SK-MEL-5 (cell line): ENCODE results near the gene GSTT2. TPM values are rescaled to one million over a fixed set of nuclear protein-coding genes. Genes with fewer than 3 reads are reported as not detected.
"Not testable (repeated sequence)": the region's sequence is repeated elsewhere in the genome, so short reads cannot be mapped to it uniquely, and the experiment has no call there.

Source experiments
- DNase-seq: peaks from one replicate; pipeline ENCODE4 v3.0.0-alpha.2; 2016; ENCODE audit warnings: low read depth, low spot score
- in situ Hi-C: cut with HindIII; loops from 2 replicates; pipeline ENCODE4 v1.10.0; 2016; ENCODE audit warnings: low sequenced_read_pairs, high pct_unique_total_duplicates, low pct_unique_long_range_greater_than_20kb
- total RNA-seq: library from RNA; depleted of rRNA; stranded (reverse); fragments of >200 nt; shearing (Covaris generic); gene quantifications from 2 replicates; pipeline ENCODE4 v1.2.3, GENCODE V29; 2014

The GSTT2 gene
- total RNA-seq, 1 experiment from 2014 or later: not detected

DNA sequence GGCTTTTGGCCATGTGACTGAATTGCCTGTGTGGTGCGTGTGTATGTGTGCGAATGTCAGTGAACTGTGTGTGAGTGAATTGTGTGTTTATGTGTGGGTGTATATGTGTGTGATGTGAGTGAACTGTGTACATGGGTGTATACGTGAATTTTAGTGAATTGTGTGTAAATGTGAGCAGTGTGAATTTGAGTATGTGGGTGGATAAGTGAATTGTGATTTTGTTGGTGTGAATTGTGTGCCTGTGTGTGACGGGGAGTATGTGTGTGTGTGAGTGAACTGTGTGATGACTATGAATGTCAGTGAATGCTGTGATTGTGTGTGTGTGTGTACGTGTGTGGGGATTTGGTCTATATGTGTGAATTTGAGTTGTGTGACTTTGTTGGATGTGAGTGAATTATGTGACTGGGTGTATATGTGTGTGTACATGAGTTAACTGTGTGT is 9.7 kb upstream of the GSTT2 start:
- DNase-seq: no peak
- in situ Hi-C loops: no loop called here

DNA sequence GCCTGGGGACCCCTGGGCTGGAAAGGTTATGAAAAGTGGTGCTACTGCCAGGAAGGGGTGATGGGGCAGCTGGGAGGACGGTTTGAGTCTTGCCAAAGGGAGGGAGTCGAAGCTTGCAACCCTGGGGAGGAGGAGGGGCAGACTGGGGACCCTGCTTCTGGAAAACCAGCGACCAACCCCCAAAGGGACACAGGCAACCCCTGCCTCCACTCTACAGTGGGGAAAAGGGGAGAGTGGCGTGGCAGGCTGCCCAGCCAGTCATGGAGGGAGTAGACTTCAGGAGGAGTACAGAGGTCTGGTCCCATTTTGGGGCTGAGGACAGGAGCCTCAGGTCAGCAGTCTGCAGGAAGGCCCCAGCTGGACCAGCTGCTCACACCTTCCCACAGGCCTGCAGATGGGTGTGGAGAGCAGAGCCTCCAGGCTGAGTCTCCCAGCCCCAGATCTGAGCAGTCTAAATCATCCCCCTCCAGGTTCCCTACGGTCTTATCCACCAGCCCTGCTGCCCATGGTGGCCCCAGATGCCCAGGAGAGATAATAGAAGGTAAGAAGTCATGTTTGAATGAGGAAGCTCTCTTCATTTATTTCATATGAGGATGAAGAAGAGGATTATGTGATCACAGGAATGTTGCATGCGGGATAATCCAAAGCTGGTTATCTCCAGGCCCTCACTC is 9.0 kb upstream of the GSTT2 start:
- DNase-seq: no peak
- in situ Hi-C loops: no loop called here

- in situ Hi-C loops, DNase-seq: not testable (repeated sequence)
Observed at GRCh38 chr22:23971927-23972326, 8.0 kb upstream of the GSTT2 start.

GRCh38 chr22:23974345-23974744 is 5.6 kb upstream of the GSTT2 start, which contains the start of gene DDT:
Gene DDT, minus strand, starts transcription at chr22:23974441. Its CDS starts 27 bp downstream, at chr22:23974414.
- DNase-seq, in situ Hi-C loops: not testable (repeated sequence)

DNA sequence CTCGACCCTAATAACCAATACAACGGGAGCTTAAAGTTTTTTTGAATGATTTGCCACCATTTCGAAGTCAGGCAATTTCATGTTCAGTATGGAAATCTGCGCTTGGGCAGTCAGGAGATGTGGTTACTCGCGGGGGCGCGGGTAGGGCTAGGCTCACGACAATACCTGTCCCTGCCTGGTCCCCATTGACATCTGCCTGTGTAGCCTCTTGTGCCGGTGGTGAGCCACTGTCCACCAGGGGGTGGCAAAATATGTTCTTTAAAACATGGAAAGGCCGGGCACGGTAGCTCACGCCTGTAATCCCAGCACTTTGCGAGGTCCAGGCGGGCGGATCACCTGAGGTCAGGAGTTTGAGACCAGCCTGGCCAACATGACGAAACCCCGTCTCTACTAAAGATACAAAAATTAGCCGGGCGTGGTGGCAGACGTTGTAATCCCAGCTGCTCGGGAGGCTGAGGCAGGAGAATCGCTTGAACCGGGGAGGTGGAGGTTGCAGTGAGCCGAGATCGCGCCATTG is 5.0 kb upstream of the GSTT2 start:
- DNase-seq, in situ Hi-C loops: not testable (repeated sequence)

- DNase-seq, in situ Hi-C loops: not testable (repeated sequence)
Observed at GRCh38 chr22:23977304-23977703, 2.6 kb upstream of the GSTT2 start.

GRCh38 chr22:23980567-23980966 is 633 bp downstream of the GSTT2 start:
- DNase-seq, in situ Hi-C loops: not testable (repeated sequence)

DNA sequence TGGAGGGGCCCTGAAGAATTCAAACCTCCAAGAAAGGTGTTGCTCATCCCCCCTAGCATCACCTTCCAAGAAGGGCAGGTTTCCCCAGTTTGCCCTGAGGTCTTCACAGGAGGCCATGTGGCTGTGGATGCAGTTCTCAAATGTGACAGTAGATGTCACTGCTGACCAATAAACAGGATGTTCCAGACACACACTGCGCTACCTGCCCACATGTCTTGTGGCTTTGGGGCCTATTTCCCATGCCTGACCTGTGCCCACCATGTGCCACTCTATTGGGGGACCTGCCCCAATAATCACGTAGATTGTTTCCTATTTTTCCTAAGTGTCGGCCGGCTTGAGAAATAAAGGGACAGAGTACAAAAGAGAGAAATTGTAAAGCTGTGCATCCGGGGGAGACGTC is 4.5 kb downstream of the GSTT2 start:
- in situ Hi-C loops: no loop called here
- DNase-seq: peak; percentile 35

DNA sequence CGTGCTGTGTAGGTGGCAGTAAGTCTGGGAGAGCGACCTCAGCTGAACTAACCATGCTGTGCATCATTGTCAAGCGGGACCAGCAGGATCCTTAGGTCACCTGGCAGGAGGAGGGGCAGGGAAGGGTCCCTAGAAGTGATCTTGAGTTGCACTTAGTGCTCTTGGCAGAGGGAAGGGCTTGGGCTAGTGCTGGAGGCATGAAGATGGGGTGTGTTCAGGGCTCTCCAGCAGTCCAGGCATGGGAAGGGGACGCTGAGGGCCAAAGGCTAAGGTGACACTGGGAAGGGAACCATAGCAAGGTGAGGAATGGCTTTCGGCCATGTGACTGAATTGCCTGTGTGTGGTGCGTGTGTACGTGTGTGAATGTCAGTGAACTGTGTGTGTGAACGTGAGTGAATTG is 6.2 kb downstream of the GSTT2 start:
- DNase-seq, in situ Hi-C loops: not testable (repeated sequence)

DNA sequence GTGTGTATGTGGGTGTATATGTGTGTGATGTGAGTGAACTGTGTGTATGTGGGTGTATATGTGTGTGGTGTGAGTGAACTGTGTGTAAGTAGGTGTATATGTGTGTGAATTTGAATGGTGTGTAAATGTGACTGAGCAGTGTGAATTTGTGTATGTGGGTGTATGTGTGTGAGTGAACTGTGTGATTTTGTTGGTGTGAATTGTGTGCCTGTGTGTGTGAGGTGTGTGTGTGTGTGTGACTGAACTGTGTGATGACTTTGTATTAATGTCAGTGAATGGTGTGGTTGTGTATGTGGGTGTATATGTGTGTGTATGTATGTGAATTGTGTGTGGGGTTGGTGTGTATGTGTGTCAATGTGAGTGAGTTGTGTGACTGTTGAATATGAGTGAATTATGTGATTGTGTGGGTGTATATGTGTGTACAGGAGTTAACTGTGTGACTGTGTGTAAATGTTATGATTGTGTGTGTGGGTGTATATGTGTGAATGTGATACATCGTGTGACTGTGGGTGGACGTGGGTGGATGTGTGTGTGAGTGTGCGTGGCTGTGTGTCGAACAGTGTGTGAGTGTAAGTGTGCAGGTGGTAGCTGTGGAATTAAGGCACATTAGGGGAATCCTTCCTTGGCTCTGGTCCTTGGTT is 6.7 kb downstream of the GSTT2 start:
- DNase-seq, in situ Hi-C loops: not testable (repeated sequence)

GRCh38 chr22:23989583-23990244 is 9.8 kb downstream of the GSTT2 start:
- in situ Hi-C loops, DNase-seq: not testable (repeated sequence)

- DNase-seq, in situ Hi-C loops: not testable (repeated sequence)
Observed at GRCh38 chr22:23993080-23993479, 13.1 kb downstream of the GSTT2 start.

- in situ Hi-C loops, DNase-seq: not testable (repeated sequence)
Observed at GRCh38 chr22:23993581-23994177, 13.7 kb downstream of the GSTT2 start.

DNA sequence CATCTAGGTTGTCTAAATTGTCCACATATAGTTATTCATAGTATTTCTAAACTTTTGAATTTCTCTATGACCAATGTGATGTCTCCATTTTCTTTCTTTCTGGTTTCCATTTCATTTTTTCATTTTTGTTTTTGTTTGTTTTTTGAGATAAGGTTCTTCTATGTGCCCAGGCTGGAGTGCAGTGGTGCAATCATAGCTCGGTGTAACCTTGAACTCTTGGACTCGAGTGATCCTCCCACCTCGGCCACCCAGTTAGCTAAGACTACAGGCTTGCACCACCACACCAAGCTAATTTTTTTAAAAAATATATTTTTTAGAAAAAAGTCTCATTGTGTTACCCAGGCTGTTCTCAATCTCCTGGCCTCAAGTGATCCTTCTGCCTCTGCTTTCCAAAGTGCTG is 17.2 kb downstream of the GSTT2 start:
- DNase-seq: no peak
- in situ Hi-C loops: no loop called here

DNA sequence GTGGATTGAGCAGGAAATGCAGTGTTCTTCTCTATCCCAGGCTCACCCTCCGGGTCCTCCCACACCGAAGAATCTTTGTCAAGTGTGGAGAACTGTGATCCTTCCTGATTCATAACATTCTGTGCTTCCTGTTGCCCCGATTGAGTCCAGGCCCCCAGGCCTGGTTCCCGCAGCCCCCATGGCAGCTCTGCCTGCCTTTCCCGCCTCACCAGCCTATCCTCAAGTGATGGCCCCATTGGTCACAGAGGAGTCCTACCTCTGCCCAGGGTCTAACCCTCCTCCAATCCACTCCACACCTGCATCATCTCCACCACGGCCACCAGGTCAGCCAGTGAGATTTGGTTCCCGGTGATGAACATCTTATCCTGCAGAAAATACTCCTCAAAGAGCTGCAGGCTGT is 19.8 kb downstream of the GSTT2 start:
- in situ Hi-C loops, DNase-seq: not testable (repeated sequence)

- DNase-seq: no peak
- in situ Hi-C loops: no loop called here
Observed at GRCh38 chr22:24001314-24001713, 21.4 kb downstream of the GSTT2 start.

- no peak for DNase-seq
- in situ Hi-C loops: no loop called here
Observed at GRCh38 chr22:24002272-24002671, 22.3 kb downstream of the GSTT2 start.

DNA sequence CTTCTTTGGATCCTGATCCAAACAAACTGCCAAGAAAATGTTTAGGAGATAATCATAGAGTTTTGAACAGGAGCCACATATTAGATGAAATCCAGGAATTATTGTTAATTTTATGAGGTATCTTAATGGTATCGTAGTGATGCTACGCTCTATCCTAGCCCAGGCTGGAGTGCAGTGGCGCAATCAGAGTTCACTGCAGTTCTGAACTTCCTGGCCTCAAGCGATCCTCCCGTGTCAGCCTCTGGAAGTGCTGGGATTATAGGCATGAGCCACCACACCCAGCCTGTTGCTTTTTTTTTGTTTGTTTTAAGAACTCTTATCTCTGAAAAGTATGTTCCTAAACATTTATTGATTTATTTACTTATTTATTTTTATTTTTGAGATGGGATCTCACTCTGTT is 22.9 kb downstream of the GSTT2 start:
- DNase-seq: no peak
- in situ Hi-C loops: no loop called here
